ENCODE measurements around the gene DOP1B. TPM values are rescaled to one million over a fixed set of nuclear protein-coding genes. Genes with fewer than 3 reads are reported as not detected.
A peak's percentile ranks its signal among the peaks of the same experiment; 100 is the strongest.

The DOP1B gene
- 10 to 100 TPM; 13.8 to 43.2 (median 29.3) TPM for polyA plus RNA-seq (ENCODE audit: low read depth in 6 of 6)

DNA sequence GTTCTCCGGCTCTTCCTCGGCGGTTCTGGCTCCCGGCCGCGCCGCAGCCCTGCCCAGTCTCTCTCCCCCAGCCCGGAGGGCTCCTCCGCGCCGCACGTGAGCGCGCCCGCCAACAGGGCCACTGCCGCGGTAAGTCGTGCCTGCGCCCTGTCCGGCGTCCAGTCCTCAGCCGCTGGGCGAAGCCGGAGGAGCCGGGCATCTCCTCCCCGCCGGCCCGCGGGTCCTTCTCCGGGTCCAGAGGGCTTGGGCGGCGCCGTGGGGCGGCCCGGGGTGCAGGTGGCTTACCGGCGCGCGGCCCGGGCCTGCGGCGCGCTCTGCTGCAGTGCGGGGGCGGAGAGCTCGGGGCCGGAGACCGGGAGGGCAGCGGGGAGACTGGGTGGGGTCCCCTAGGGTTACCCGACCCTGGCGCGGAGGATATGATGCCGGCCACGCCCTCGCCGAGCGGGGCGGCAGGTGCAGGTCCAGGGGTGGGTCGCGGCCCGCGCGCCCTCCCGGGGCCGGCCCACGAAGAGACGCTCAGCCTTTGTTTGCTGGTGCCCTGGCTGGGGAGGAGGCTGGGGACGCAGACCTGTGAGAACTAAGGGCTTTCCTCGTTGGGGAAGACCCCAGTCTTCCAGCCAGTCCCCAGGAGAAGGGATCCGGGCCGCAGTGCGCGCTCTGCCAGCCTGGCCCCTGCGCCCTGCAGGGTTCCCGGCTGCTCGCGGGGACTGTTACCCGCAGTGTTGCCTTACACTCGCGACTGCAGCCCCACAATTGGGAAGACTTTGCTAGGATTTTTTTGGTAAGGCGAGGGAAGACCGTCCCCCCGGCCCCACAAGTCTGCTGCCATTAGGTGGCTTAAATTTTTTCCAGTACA, at the start of gene DOP1B:
DOP1B (plus strand) TSS at position 10 of the 856 bp plus-strand sequence. CDS start 7,910 bp downstream, outside the sequence.
- peak; percentile 22 to 28 for ATAC-seq (ENCODE audit: low read depth in 2 of 2)
- peak; percentile 82 for DNase-seq
- H3K9me3 Mint-ChIP-seq = no peaks in the 10 kb centered on the region
- peaks cover 30 to 52% (median 45%) of the 10 kb centered on the region in 3 donors for H3K4me1 Mint-ChIP-seq
- peaks cover 10 to 15% of the 10 kb centered on the region in 2 donors for H3K36me3 Mint-ChIP-seq
- H3K27me3 Mint-ChIP-seq = no peaks in the 10 kb centered on the region
- H3K27ac Mint-ChIP-seq = peak within 1 kb of the TSS; percentile 51 to 92 (median 82)
- H3K4me3 Mint-ChIP-seq = peak within 1 kb of the TSS; percentile 78 to 92 (median 87)

DNA sequence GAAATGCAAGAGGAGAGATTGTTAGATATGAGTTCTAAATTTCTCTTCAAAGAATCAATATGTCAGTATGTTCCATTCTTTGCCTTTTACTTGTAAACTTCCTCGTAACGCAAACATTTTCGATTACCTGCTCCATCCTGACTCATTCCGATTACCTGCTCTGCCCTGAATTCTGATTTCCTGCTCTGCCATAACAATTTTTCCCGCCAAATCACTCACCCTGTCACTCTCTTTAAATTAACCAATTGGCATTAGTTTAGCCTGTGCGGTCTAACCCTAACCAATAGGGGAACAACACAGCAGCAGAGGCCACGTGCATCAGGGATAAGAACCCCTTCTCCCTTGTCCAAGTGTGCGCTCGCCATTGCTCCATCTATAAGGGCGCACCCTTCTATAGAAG, 46.8 kb upstream of the DOP1B start:
- Mint-ChIP-seq H3K36me3 (no peaks in the 10 kb centered on the region), H3K4me3 (no peak overlapping the region), H3K4me1 (peaks cover 10 to 22% (median 12%) of the 10 kb centered on the region in 3 donors), H3K9me3 (no peaks in the 10 kb centered on the region), H3K27ac (no peak overlapping the region), H3K27me3 (peaks cover 7 to 33% (median 28%) of the 10 kb centered on the region in 3 donors)
- DNase-seq (no peak), ATAC-seq (ENCODE audit: low read depth in 2 of 2) (no peak)

GRCh38 chr21:36111238-36111637, 45.4 kb upstream of the DOP1B start:
- DNase-seq = no peak
- Mint-ChIP-seq H3K27me3 (peaks cover 0 to 19% (median 14%) of the 10 kb centered on the region in 3 donors), H3K27ac (peak overlapping the region in 1 of 6 donors; percentile 54), H3K36me3 (no peaks in the 10 kb centered on the region), H3K4me1 (peaks cover 12 to 20% (median 14%) of the 10 kb centered on the region in 3 donors), H3K4me3 (no peak overlapping the region), H3K9me3 (no peaks in the 10 kb centered on the region)
- no peak for ATAC-seq (ENCODE audit: low read depth in 2 of 2)

GRCh38 chr21:36113647-36114428, 42.8 kb upstream of the DOP1B start:
- Mint-ChIP-seq H3K27ac (peak overlapping the region in 3 of 6 donors; percentile 4 to 57 (median 48)), H3K4me1 (peaks cover 12 to 20% (median 14%) of the 10 kb centered on the region in 3 donors), H3K9me3 (no peaks in the 10 kb centered on the region), H3K4me3 (peak overlapping the region in 5 of 8 donors; percentile 41 to 75 (median 46)), H3K36me3 (no peaks in the 10 kb centered on the region), H3K27me3 (no peaks in the 10 kb centered on the region)
- DNase-seq = no peak
- no peak for ATAC-seq (ENCODE audit: low read depth in 2 of 2)

DNA sequence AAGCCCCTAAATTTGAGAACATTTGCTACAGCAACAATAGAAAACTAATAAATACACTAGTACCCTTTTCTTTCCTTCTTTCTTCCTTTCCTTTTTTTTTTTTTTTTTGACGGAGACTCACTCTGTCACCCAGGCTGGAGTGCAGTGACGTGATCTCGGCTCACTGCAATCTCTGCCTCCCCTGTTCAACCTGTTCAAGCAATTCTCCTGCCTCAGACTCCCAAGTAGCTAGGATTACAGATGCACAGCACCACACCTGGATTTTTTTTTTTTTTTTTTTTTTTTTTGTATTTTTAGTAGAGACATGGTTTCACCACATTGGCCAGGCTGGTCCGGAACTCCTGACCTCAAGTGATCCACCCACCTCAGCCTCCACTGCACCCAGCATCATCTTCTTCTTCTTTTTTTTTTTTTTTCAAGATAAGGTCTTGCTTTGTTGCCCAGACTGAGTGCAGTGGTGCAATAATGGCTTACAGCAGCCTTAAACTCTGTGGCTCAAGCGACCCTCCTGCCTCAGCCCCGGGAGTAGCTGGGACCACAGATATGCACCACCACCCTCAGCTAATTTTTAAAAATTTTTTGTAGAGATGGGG, 41.4 kb upstream of the DOP1B start:
- Mint-ChIP-seq H3K27me3 (no peaks in the 10 kb centered on the region), H3K4me1 (peaks cover 12 to 20% (median 14%) of the 10 kb centered on the region in 3 donors), H3K36me3 (no peaks in the 10 kb centered on the region), H3K4me3 (no peak overlapping the region), H3K9me3 (no peaks in the 10 kb centered on the region), H3K27ac (peak overlapping the region in 1 of 6 donors; percentile 89)
- DNase-seq = no peak
- peak in 1 of 2 donors; percentile 34 for ATAC-seq (ENCODE audit: low read depth in 2 of 2)

GRCh38 chr21:36117286-36117741, 39.3 kb upstream of the DOP1B start:
- no peak overlapping the region for H3K4me3 Mint-ChIP-seq
- no peaks in the 10 kb centered on the region for H3K36me3 Mint-ChIP-seq
- H3K4me1 Mint-ChIP-seq = peaks cover 11 to 18% (median 14%) of the 10 kb centered on the region in 3 donors
- ATAC-seq (ENCODE audit: low read depth in 2 of 2) (no peak), DNase-seq (no peak)
- no peaks in the 10 kb centered on the region for H3K27me3 Mint-ChIP-seq
- H3K9me3 Mint-ChIP-seq = no peaks in the 10 kb centered on the region
- no peak overlapping the region for H3K27ac Mint-ChIP-seq

GRCh38 chr21:36120304-36120888, 36.2 kb upstream of the DOP1B start:
- Mint-ChIP-seq H3K27me3 (peaks cover 0 to under 1% (median 0%) of the 10 kb centered on the region in 3 donors), H3K4me3 (no peak overlapping the region), H3K27ac (peak overlapping the region in 1 of 6 donors; percentile 2), H3K36me3 (no peaks in the 10 kb centered on the region), H3K4me1 (peaks cover 0 to 6% (median 4%) of the 10 kb centered on the region in 3 donors), H3K9me3 (no peaks in the 10 kb centered on the region)
- no peak for DNase-seq
- no peak for ATAC-seq (ENCODE audit: low read depth in 2 of 2)

DNA sequence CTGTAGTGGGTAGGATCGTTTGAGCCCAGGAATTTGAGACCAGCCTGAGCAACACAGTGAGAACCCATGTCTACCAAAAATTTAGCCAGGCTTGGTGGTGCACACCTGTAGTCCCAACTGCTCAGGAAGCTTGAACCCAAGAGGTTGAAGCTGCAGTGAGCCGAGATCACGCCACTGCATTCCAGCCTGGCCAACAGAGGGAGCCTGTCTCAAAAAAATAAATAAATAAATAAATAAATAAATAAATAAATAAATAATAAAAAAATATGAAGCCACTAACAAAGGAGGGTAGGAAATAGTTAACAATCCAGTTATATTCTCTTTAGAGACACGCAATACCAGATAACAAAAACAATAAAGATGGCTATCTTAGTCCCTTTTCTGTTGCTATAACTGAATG, 33.6 kb upstream of the DOP1B start:
- H3K4me3 Mint-ChIP-seq = no peak overlapping the region
- H3K4me1 Mint-ChIP-seq = peaks cover 3 to 15% (median 7%) of the 10 kb centered on the region in 3 donors
- no peak for DNase-seq
- no peak for ATAC-seq (ENCODE audit: low read depth in 2 of 2)
- peaks cover 0 to 5% (median 0%) of the 10 kb centered on the region in 3 donors for H3K27me3 Mint-ChIP-seq
- H3K9me3 Mint-ChIP-seq = no peaks in the 10 kb centered on the region
- no peak overlapping the region for H3K27ac Mint-ChIP-seq
- H3K36me3 Mint-ChIP-seq = no peaks in the 10 kb centered on the region

DNA sequence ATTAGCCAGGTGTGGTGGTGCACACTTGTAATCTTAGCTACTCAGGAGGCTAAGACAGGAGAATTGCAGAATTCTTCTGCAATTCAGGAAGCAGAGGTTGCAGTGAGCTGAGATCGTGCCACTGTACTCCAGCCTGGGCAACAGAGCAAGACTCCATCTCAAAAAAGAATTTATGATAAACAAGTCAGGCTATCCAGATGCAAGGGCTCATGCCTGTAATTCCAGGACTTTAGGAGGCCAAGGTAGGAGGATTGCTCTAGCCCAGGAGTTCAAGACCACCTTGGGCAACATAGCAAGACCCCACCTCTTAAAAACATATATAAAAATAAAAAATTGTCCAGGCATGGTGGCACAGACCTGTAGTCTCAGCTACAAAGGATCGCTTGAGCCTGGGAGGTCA, 32.2 kb upstream of the DOP1B start:
- no peak for DNase-seq
- Mint-ChIP-seq H3K27me3 (peaks cover 0 to 5% (median 0%) of the 10 kb centered on the region in 3 donors), H3K4me1 (peaks cover 3 to 25% (median 11%) of the 10 kb centered on the region in 3 donors), H3K4me3 (peak overlapping the region in 1 of 8 donors; percentile 29), H3K36me3 (no peaks in the 10 kb centered on the region), H3K27ac (peak overlapping the region in 1 of 6 donors; percentile 54), H3K9me3 (no peaks in the 10 kb centered on the region)
- no peak for ATAC-seq (ENCODE audit: low read depth in 2 of 2)

- Mint-ChIP-seq H3K9me3 (no peaks in the 10 kb centered on the region), H3K27ac (peak overlapping the region in 1 of 6 donors; percentile 39), H3K27me3 (peaks cover 0 to 5% (median 0%) of the 10 kb centered on the region in 3 donors), H3K4me1 (peaks cover 7 to 32% (median 19%) of the 10 kb centered on the region in 3 donors), H3K36me3 (no peaks in the 10 kb centered on the region), H3K4me3 (peak overlapping the region in 1 of 8 donors; percentile 34)
- DNase-seq (peak; percentile 37), ATAC-seq (ENCODE audit: low read depth in 2 of 2) (peak in 1 of 2 donors; percentile 44)
These were observed 31.0 kb upstream of the DOP1B start for GRCh38 chr21:36125512-36126207.

DNA sequence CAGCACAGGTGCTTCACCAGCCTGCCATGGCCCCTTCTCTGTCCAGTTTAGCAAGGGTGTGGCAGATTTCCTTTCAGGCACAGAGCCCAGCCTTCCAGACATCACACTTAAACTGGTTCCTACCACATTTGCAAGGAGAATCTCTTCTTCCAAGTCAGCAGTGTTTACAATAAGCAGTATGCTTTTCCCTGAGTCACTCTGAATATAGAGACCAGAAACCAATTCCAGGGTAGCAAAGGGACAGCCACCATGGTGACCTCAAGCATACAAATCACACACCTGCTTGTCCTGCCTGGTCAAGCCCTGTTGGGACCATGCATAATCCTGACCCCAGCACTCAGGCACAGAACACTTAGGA, 30.4 kb upstream of the DOP1B start:
- Mint-ChIP-seq H3K27ac (no peak overlapping the region), H3K4me3 (no peak overlapping the region), H3K27me3 (peaks cover 0 to 5% (median 0%) of the 10 kb centered on the region in 3 donors), H3K9me3 (no peaks in the 10 kb centered on the region), H3K36me3 (no peaks in the 10 kb centered on the region), H3K4me1 (peaks cover 7 to 36% (median 23%) of the 10 kb centered on the region in 3 donors)
- DNase-seq = no peak
- ATAC-seq (ENCODE audit: low read depth in 2 of 2) = no peak

- Mint-ChIP-seq H3K36me3 (peaks cover 0 to 1% of the 10 kb centered on the region in 2 donors), H3K27ac (no peak overlapping the region), H3K4me1 (peaks cover 7 to 36% (median 23%) of the 10 kb centered on the region in 3 donors), H3K9me3 (no peaks in the 10 kb centered on the region), H3K27me3 (peaks cover 0 to 5% (median 0%) of the 10 kb centered on the region in 3 donors), H3K4me3 (no peak overlapping the region)
- DNase-seq = no peak
- no peak for ATAC-seq (ENCODE audit: low read depth in 2 of 2)
These were observed 30.0 kb upstream of the DOP1B start for GRCh38 chr21:36126621-36127110.
